Frontal cortex (tissue), 4 donors: ENCODE data around the gene PEAK1. TPM values are rescaled to one million over a fixed set of nuclear protein-coding genes. Genes with fewer than 3 reads are reported as not detected.
"Not testable (repeated sequence)": the region's sequence is repeated elsewhere in the genome, so short reads cannot be mapped to it uniquely, and the experiment has no call there.

ENCODE experiments used
- DNase-seq, 2 donors: peaks; one replicate each; pipeline ENCODE4 v3.0.0; 2012; ENCODE audit warnings: low spot score in 2 of 2
- FAIRE-seq: peaks from 2 replicates; lab custom pipeline; 2012; peaks lifted over from hg19 to GRCh38; lab: Jason Lieb, UNC
- total RNA-seq: library from RNA; depleted of rRNA; stranded (reverse); fragments of >200 nt; gene quantifications from one replicate; pipeline ENCODE4 v1.2.3, GENCODE V29; 2014
- donor health status: control.
- donor health status: control.
- donor health status: control.

PEAK1 gene
- total RNA-seq, 1 donor from 2014 or later: 15.9 TPM

- DNase-seq (no peak), FAIRE-seq (no peak)
Measured at GRCh38 chr15:77327168-77327567, 92.7 kb downstream of the PEAK1 start.

GRCh38 chr15:77326366-77326765 lies 93.5 kb downstream of the PEAK1 start:
- FAIRE-seq: no peak
- DNase-seq: no peak

GRCh38 chr15:77312523-77312922 lies 107.4 kb downstream of the PEAK1 start:
- FAIRE-seq (no peak), DNase-seq (no peak)

GRCh38 chr15:77311618-77312398 lies 108.1 kb downstream of the PEAK1 start:
- no peak for DNase-seq
- no peak for FAIRE-seq

- no peak for FAIRE-seq
Measured at GRCh38 chr15:77311020-77311419, 108.9 kb downstream of the PEAK1 start.

GRCh38 chr15:77309392-77309791 lies 110.5 kb downstream of the PEAK1 start:
- DNase-seq (no peak), FAIRE-seq (no peak)

More at GRCh38 chr15:77311020-77311419, 108.9 kb downstream of the PEAK1 start:
- DNase-seq: no peak

GRCh38 chr15:77305953-77306352 lies 114.0 kb downstream of the PEAK1 start:
- DNase-seq (no peak), FAIRE-seq (no peak)

- DNase-seq: no peak
- FAIRE-seq: no peak
Measured at GRCh38 chr15:77296773-77297337, 123.0 kb downstream of the PEAK1 start.

GRCh38 chr15:77295446-77295845 lies 124.5 kb downstream of the PEAK1 start:
- FAIRE-seq (no peak), DNase-seq (no peak)

GRCh38 chr15:77292969-77293558 lies 126.8 kb downstream of the PEAK1 start:
- no peak for FAIRE-seq

GRCh38 chr15:77291107-77291506 lies 128.8 kb downstream of the PEAK1 start:
- no peak for DNase-seq
- FAIRE-seq: no peak

More at GRCh38 chr15:77292969-77293558, 126.8 kb downstream of the PEAK1 start:
- no peak for DNase-seq

GRCh38 chr15:77287385-77287784 lies 132.5 kb downstream of the PEAK1 start:
- FAIRE-seq (no peak), DNase-seq (no peak)

GRCh38 chr15:77285057-77285997 lies 134.6 kb downstream of the PEAK1 start:
- DNase-seq (no peak), FAIRE-seq (no peak)

GRCh38 chr15:77282333-77282732 lies 137.6 kb downstream of the PEAK1 start:
- DNase-seq (no peak), FAIRE-seq (no peak)

GRCh38 chr15:77276943-77277342 lies 143.0 kb downstream of the PEAK1 start:
- DNase-seq: no peak

GRCh38 chr15:77276096-77276495 lies 143.8 kb downstream of the PEAK1 start:
- FAIRE-seq (no peak), DNase-seq (no peak)

More at GRCh38 chr15:77276943-77277342, 143.0 kb downstream of the PEAK1 start:
- FAIRE-seq: no peak

GRCh38 chr15:77273136-77273535 lies 146.8 kb downstream of the PEAK1 start:
- not testable (repeated sequence) for FAIRE-seq, DNase-seq

- FAIRE-seq (no peak), DNase-seq (no peak)
Measured at GRCh38 chr15:77266708-77267386, 153.1 kb downstream of the PEAK1 start.

- FAIRE-seq: no peak
- no peak for DNase-seq
Measured at GRCh38 chr15:77255385-77255784, 164.5 kb downstream of the PEAK1 start.
